Measurements from ENCODE around the gene CCDC57. TPM values are rescaled to one million over a fixed set of nuclear protein-coding genes. Genes with fewer than 3 reads are reported as not detected.

The CCDC57 gene
- total RNA-seq, 6 experiments from 2014 or later: 10.1 to 37.4 (median 17.2) TPM

DNA sequence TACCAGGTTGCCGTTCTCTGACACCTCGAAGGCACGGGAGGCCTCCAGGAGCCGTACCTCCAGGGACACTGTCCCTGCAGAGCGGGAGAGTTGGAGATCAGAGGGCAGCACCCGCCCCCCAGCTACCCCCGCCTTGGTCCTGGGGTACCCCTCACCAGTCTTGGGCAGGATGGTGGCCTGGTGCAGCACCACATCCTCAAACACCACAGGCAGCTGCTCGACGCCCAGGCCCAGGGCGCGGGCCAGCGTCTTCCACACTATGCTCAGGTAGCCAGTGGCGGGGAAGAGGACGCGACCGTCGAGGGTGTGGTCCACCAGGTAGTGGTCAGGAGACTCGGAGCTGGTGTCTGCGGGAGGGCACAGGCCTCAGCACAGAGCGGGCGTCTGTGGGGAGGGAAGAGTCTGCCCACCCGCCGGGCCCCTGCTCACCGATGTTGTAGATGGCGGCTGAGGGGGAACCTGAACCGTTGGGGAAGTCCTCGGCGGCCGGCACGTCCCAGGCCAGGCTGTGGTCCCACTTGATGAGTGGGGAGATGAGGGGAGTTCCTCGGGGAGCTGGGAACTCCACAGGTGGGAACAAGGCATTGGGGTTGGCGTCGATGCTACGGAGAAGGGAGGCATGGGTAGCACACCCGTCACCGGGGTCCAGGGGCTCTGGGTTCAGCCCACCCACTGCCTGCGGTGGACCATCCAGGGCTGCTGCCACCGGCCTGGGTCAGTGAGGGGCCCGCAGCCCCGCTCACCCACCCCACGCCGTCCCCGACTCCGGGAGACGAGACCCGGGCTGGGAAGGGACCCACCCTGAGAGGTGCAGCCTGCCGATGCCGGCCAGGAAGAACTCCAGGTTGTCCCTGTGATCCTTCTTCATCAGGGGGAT lies 124.4 kb downstream of the CCDC57 start:
- Histone ChIP-seq H3K36me3 (peaks cover 10 to 100% (median 65%) of the 10 kb centered on the region in 4 donors), H3K9me3 (no peaks in the 10 kb centered on the region), H3K27me3 (no peaks in the 10 kb centered on the region), H3K27ac (no peak overlapping the region), H3K4me3 (no peak overlapping the region), H3K4me1 (peaks cover 0 to under 1% (median 0%) of the 10 kb centered on the region in 4 donors)
- TF ChIP-seq POLR2A (IDR thresholded peaks at IDR 0.05) (no peak), CTCF (IDR thresholded peaks at IDR 0.05) (no peak)
- ATAC-seq: no peak
- peak in 1 of 3 donors; percentile 52 for DNase-seq
- intact Hi-C loops (cut with DNase I): loop anchor here in 1 of 2 donors (10.0 kb wide), 1 partner anchor 53 kb away; the partner anchor contains the start of genes DCXR and RAC3
- 79% methylated on average over 6 of the region's 48 CpGs for WGBS (ENCODE audit: insufficient coverage, low coverage, low lambda C conversion rate, missing lambda C conversion rate)

DNA sequence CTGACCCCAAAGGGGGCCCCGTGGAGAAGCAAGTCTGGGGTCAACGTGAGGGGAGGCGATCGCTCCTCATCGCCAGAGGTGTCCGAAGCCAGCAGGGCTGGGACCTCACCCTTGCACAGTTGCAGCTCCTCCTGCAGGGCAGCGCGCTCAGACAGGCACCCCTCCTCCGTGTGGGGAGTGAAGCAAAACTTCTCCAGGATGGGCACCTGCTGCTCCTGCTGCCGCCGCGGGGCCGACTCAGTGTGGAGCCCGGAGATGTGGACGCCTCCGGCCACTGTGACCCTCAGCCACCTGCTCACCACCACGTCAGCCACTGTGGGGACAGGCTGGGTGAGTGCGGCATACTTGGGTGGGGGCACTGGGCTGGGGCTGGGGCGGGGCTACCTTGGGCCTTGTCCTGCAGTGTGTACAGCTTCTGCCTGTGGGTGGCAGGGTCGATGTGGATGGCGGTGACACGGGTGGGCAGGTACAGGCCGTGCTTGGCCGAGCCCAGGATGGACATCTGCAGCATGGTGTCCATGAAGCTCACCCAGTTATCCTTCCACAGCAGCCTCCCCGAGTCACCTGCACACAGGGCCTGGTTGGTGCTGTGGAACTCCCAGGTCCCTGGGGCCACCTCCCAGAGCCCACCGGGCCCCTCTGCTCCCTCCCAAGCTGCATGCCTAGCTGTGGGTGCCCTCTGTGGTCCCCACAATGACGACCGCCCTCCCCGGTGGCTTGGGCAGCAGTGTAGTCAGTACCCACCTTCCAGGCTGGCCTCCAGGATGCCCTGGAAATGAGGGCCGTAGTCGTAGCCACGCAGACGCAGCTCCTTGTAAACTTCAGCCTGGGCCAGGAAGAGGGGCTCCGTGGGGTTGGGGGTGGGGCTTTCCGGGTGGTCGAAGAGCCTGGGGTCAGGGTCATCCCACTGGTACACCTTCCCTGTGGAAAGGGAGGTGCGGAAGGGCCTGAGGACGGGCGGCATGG lies 125.4 kb downstream of the CCDC57 start:
- H3K4me1 ChIP-seq: no peaks in the 10 kb centered on the region
- peaks cover 13 to 100% (median 65%) of the 10 kb centered on the region in 4 donors for H3K36me3 ChIP-seq
- H3K27ac ChIP-seq: no peak overlapping the region
- intact Hi-C loops (cut with DNase I): loop anchor here in 1 of 2 donors (10.0 kb wide), 1 partner anchor 52 kb away; the partner anchor contains the start of genes DCXR and RAC3
- 58% methylated on average over 6 of the region's 39 CpGs for WGBS (ENCODE audit: insufficient coverage, low coverage, low lambda C conversion rate, missing lambda C conversion rate)
- no peak for TF ChIP-seq POLR2A (IDR thresholded peaks at IDR 0.05)
- DNase-seq (peak in 1 of 3 donors; percentile 53), ATAC-seq (no peak)
- H3K9me3 ChIP-seq: no peaks in the 10 kb centered on the region
- no peaks in the 10 kb centered on the region for H3K27me3 ChIP-seq
- H3K4me3 ChIP-seq: no peak overlapping the region

DNA sequence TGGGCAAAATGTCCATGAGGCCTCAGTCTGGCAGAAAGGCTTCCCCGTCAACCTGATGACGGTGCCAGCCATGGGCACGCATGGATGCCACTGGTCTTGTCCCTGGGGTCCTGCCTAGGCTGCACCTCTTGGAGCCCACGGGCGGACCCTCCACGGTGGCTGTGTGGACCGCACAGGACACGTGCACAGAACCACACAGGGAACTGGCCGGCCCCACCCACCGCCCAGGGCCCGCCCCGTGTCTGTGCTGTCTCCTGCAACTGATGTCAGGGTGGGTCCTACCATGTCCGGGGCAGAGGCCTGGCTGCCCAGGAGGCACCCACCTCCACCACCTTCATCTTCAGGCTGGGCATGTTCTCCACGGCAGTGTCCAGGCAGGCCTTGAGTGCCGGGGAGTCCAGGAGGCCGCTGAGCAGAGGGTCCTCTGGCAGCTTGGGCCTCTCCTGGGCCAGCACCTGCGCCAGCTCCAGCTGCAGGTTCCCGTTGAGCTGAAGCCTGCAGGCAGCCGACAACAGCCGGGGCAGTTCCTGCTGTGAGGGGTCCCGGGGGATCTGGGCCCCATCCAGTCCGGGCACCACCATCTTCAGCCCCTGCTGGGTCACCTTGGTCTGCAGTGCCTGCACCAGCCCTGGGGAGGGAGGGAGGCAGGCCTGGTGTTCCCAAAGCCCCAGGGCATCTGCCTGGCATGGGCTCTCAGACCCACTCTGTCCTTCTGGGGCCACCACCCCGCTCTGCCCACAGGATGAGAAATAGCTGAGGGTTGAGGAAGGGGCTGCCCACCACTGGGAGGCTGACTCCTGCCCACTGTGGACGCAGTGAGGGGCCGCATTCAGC lies 126.5 kb downstream of the CCDC57 start:
- H3K9me3 ChIP-seq: no peaks in the 10 kb centered on the region
- DNase-seq: peak in 1 of 3 donors; percentile 50
- intact Hi-C loops (cut with DNase I): loop anchor here in 1 of 2 donors (10.0 kb wide), 1 partner anchor 51 kb away; the partner anchor contains the start of genes DCXR and RAC3
- TF ChIP-seq POLR2A (IDR thresholded peaks at IDR 0.05) (no peak), CTCF (IDR thresholded peaks at IDR 0.05) (no peak)
- no peaks in the 10 kb centered on the region for H3K4me1 ChIP-seq
- H3K27ac ChIP-seq: no peak overlapping the region
- H3K36me3 ChIP-seq: peaks cover 13 to 100% (median 63%) of the 10 kb centered on the region in 4 donors
- ATAC-seq: no peak
- H3K4me3 ChIP-seq: no peak overlapping the region
- WGBS (ENCODE audit: insufficient coverage, low coverage, low lambda C conversion rate, missing lambda C conversion rate): 60% methylated on average over 1 of the region's 25 CpGs
- no peaks in the 10 kb centered on the region for H3K27me3 ChIP-seq

DNA sequence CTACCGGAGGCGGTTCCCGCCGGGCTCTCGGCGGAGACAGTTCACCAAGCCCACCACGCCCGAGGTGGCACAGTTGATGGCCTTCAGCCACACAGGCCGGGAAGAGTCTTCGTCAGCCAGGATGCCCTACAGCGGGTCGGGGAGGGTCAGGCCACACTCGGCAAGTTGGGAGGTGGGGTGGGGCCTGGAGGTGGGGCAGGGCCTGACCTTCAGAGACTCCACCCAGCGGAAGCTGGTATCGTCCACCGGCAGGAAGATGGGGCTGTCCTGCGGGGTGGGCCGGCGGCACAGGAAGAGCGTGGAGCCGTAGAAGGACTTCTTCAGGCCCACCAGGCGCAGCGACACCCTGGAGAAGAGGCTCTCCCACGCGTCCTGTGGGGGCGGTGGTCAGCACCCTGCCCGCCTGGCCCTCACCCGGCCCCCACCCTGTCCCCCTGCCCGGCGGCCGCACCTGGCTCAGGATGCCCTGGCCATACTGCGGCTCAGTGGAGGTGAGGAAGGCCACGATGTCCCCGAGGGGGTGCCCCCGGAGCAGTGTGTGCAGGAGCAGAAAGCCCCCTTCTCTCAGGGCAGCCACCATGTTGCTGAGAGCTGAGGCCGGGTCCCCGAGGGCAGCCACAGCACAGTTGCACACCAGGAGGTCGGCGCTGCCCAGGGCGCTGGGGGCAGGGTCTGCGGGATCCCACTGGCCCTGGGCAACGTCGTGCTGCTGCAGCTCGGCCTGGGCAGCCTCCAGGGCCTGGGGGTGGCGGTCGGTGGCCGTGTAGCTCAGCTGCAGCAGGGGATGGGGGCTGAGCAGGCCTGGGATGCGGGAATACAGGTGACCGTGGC lies 127.4 kb downstream of the CCDC57 start:
- no peak overlapping the region for H3K27ac ChIP-seq
- H3K9me3 ChIP-seq: no peaks in the 10 kb centered on the region
- TF ChIP-seq POLR2A (IDR thresholded peaks at IDR 0.05): no peak
- no peaks in the 10 kb centered on the region for H3K27me3 ChIP-seq
- intact Hi-C loops (cut with DNase I): loop anchor here in 1 of 2 donors (10.0 kb wide), 1 partner anchor 50 kb away; the partner anchor contains the start of genes DCXR and RAC3
- no peak overlapping the region for H3K4me3 ChIP-seq
- no CpG with 5 or more reads among the region's 49 CpGs for WGBS (ENCODE audit: insufficient coverage, low coverage, low lambda C conversion rate, missing lambda C conversion rate)
- DNase-seq (no peak), ATAC-seq (peak in 1 of 4 donors; percentile 1)
- H3K4me1 ChIP-seq: no peaks in the 10 kb centered on the region
- peaks cover 13 to 100% (median 60%) of the 10 kb centered on the region in 4 donors for H3K36me3 ChIP-seq

Data from right lobe of liver (tissue), 6 donors.